Adrenal gland (tissue), 12 donors: Measurements from ENCODE around the gene ACTG1. TPM values are rescaled to one million over a fixed set of nuclear protein-coding genes. Genes with fewer than 3 reads are reported as not detected.

Source experiments
- DNase-seq, 7 donors: peaks; one replicate each; pipeline ENCODE4 v3.0.0-alpha.2; 2019 to 2020
- H3K27ac ChIP-seq, 5 donors: fragments of 200-600 bp; sonication (generic) in 4 of 5; 1 replicate in 3 of 5; 2 replicates in 2 of 5; pipeline versions ENCODE4 v1.5.1 to v1.8.0; 2016 to 2020; ENCODE audit warnings: mild to moderate bottlenecking in 1 of 5
- H3K27me3 ChIP-seq: fragments of 200-600 bp; 2 replicates; pipeline ENCODE4 v1.8.0; 2021
- H3K36me3 ChIP-seq, 2 donors: fragments of 200-600 bp; replicated peaks in 1 of 2; 1 replicate in 1 of 2; 2 replicates in 1 of 2; pipeline versions ENCODE4 v1.5.1 to v1.8.0; 2018 to 2022
- H3K4me1 ChIP-seq, 2 donors: fragments of 200-600 bp; replicated peaks in 1 of 2; 1 replicate in 1 of 2; 2 replicates in 1 of 2; pipeline versions ENCODE4 v1.5.1 to v1.8.0; 2018 to 2021
- H3K4me3 ChIP-seq, 4 donors: fragments of 200-600 bp; sonication (generic) in 3 of 4; one replicate each; pipeline ENCODE4 v1.5.1; 2016 to 2018
- H3K9me3 ChIP-seq, 3 donors: fragments of 200-600 bp; sonication (generic) in 1 of 3; replicated peaks in 1 of 3; 1 replicate in 2 of 3; 2 replicates in 1 of 3; pipeline versions ENCODE4 v1.5.1 to v1.8.0; 2016 to 2021
- CTCF ChIP-seq, 6 experiments: fragments of 450-650 bp in 4 of 6; fragments of 200-600 bp in 2 of 6; sonication (generic) in 1 of 6; IDR thresholded peaks; 1 replicate in 5 of 6; 2 replicates in 1 of 6; pipeline versions ENCODE4 v1.5.1 to v1.8.0; 2016 to 2021; ENCODE audit warnings: antibody characterized with exemption in 6 of 6, mild to moderate bottlenecking in 2 of 6, moderate library complexity in 1 of 6
- POLR2A ChIP-seq, 2 donors: fragments of 450-650 bp; IDR thresholded peaks; one replicate each; pipeline ENCODE4 v1.6.1; 2017; ENCODE audit warnings: antibody characterized with exemption in 2 of 2, mild to moderate bottlenecking in 2 of 2, moderate library complexity in 1 of 2
- WGBS, 4 donors: extraction: QIAGEN DNeasy Blood & Tissue Kit in 2 of 4; methylation state at CpG; one replicate each; pipeline versions ENCODE4 v1.1.5 to v1.1.7; 2013 to 2017; 5-methylcytosine and 5-hydroxymethylcytosine counted together
- intact Hi-C, 2 donors: fragments of 100-400 bp; cut with DNase I; formaldehyde crosslinking; loops; one replicate each; pipeline versions ENCODE4 v1.14.1 to v1.15.0; 2022 to 2023
- polyA plus RNA-seq, 3 donors: library from polyadenylated mRNA; stranded (reverse); fragments of 200-250 nt in 2 of 3; fragments of 350-450 nt in 1 of 3; fragmentation: Illumina TruSeq in 1 of 3; extraction: RNeasy Lipid Tissue Mini Kit (QIAGEN cat#74804) in 1 of 3; gene quantifications; one replicate each; pipeline ENCODE4 v1.2.3, GENCODE V29; 2013 to 2014
- total RNA-seq, 9 donors: library from RNA; depleted of rRNA in 4 of 9; stranded (reverse); fragments of >200 nt in 4 of 9; fragments of 120-200 nt in 1 of 9; fragmentation: NEBNext Ultra II Directional in 1 of 9; extraction: Animal tissue kit (Norgen Biotek cat#: 25700) in 1 of 9; gene quantifications; one replicate each; pipeline versions ENCODE4 v1.1.0 to v1.2.4, GENCODE V29; 2013 to 2023
- donor health status: healthy with polysubstance abuse.
- donor health status: Bipolar disorder and iron deficiency.
- donor health status: DM: yes; HTN: yes; CAD: no.
- donor health status: DM: no; HTN: no; CAD: no.
- donor health status: DM: no; HTN: no; CAD: no.
- donor health status: DM: yes; HTN: yes; CAD: no.

ACTG1 gene
- total and polyA plus RNA-seq, 12 donors = 828 to 6,446 (median 2,144) TPM

- TF ChIP-seq CTCF (IDR thresholded peaks at IDR 0.05) (no peak), POLR2A (IDR thresholded peaks at IDR 0.05) (no peak)
- H3K4me1 ChIP-seq = peaks cover 21 to 45% of the 10 kb centered on the region in 2 donors
- peak overlapping the region in 3 of 5 donors; percentile 24 to 99 (median 99) for H3K27ac ChIP-seq
- peaks cover 0 to 32% of the 10 kb centered on the region in 2 donors for H3K36me3 ChIP-seq
- peak in 4 of 7 donors; percentile 21 to 77 (median 38) for DNase-seq
- H3K4me3 ChIP-seq = peak overlapping the region; percentile 48 to 95 (median 88)
- 2 to 8% (median 3%) methylated on average over 16 to 48 of the region's 48 CpGs for WGBS, 4 donors
- no peaks in the 10 kb centered on the region for H3K9me3 ChIP-seq
- no peaks in the 10 kb centered on the region for H3K27me3 ChIP-seq
- intact Hi-C loops = loop anchor here (10.0 kb wide), 1 partner anchor 94 kb away; no protein-coding TSS in a partner anchor
These were observed 1.6 kb downstream of the ACTG1 start for GRCh38 chr17:81510785-81511553.

- peak in 1 of 7 donors; percentile 30 for DNase-seq
- WGBS, 4 donors = 13 to 33% (median 20%) methylated on average over 11 to 22 of the region's 22 CpGs
- Histone ChIP-seq H3K27me3 (no peaks in the 10 kb centered on the region), H3K27ac (peak overlapping the region in 3 of 5 donors; percentile 27 to 99 (median 99)), H3K4me1 (peaks cover 15 to 37% of the 10 kb centered on the region in 2 donors), H3K36me3 (peaks cover 0 to 32% of the 10 kb centered on the region in 2 donors), H3K4me3 (peak overlapping the region in 3 of 4 donors; percentile 84 to 95 (median 92)), H3K9me3 (no peaks in the 10 kb centered on the region)
- TF ChIP-seq CTCF (IDR thresholded peaks at IDR 0.05) (no peak), POLR2A (IDR thresholded peaks at IDR 0.05) (no peak)
- intact Hi-C loops = loop anchor here (10.0 kb wide), 1 partner anchor 95 kb away; no protein-coding TSS in a partner anchor
These were observed 2.4 kb downstream of the ACTG1 start for GRCh38 chr17:81509972-81510784.

- WGBS, 4 donors = 40 to 51% (median 45%) methylated on average over 12 of the region's 12 CpGs
- Histone ChIP-seq H3K4me3 (peak overlapping the region in 2 of 4 donors; percentile 21 to 92), H3K4me1 (peaks cover 15 to 37% of the 10 kb centered on the region in 2 donors), H3K9me3 (no peaks in the 10 kb centered on the region), H3K36me3 (peaks cover 0 to 32% of the 10 kb centered on the region in 2 donors), H3K27me3 (no peaks in the 10 kb centered on the region), H3K27ac (peak overlapping the region in 3 of 5 donors; percentile 27 to 44 (median 30))
- DNase-seq = no peak
- TF ChIP-seq POLR2A (IDR thresholded peaks at IDR 0.05) = no peak
- TF ChIP-seq CTCF (IDR thresholded peaks at IDR 0.05) = no peak
- intact Hi-C loops = no loop called here
These were observed 3.2 kb downstream of the ACTG1 start for GRCh38 chr17:81509207-81509971.
